GM18907 (cell line): ENCODE measurements around the gene SLC46A2.

Experiments
- ATAC-seq: cut with Tn5 transposase; IDR thresholded peaks from one replicate; pipeline ENCODE4 v1.9.1; 2021; ENCODE audit warnings: mild to moderate bottlenecking, moderate library complexity; ENCODE audit not compliant: unreplicated experiment

Gene SLC46A2

GRCh38 chr9:112860451-112860850 is 30.2 kb downstream of the SLC46A2 start:
- no peak for ATAC-seq

GRCh38 chr9:112858625-112859147 is 32.0 kb downstream of the SLC46A2 start:
- peak; percentile 66 for ATAC-seq

- ATAC-seq, result no peak
Observed at GRCh38 chr9:112858005-112858404, 32.7 kb downstream of the SLC46A2 start.

- ATAC-seq, result no peak
Observed at GRCh38 chr9:112856843-112857242, 33.8 kb downstream of the SLC46A2 start.

- ATAC-seq, result no peak
Observed at GRCh38 chr9:112856200-112856599, 34.5 kb downstream of the SLC46A2 start.

GRCh38 chr9:112854657-112855056 is 36.0 kb downstream of the SLC46A2 start:
- no peak for ATAC-seq

- no peak for ATAC-seq
Observed at GRCh38 chr9:112853882-112854585, 36.6 kb downstream of the SLC46A2 start.

- ATAC-seq, result no peak
Observed at GRCh38 chr9:112852741-112853504, 37.8 kb downstream of the SLC46A2 start.

- no peak for ATAC-seq
Observed at GRCh38 chr9:112850840-112851239, 39.8 kb downstream of the SLC46A2 start.

GRCh38 chr9:112849363-112849922 is 41.2 kb downstream of the SLC46A2 start:
- ATAC-seq, result no peak

GRCh38 chr9:112848316-112849151 is 42.1 kb downstream of the SLC46A2 start:
- no peak for ATAC-seq

- no peak for ATAC-seq
Observed at GRCh38 chr9:112846528-112847488, 43.9 kb downstream of the SLC46A2 start.

- ATAC-seq, result peak; percentile 91
Observed at GRCh38 chr9:112844771-112845542, 45.7 kb downstream of the SLC46A2 start.

GRCh38 chr9:112842555-112842954 is 48.1 kb downstream of the SLC46A2 start:
- no peak for ATAC-seq

- ATAC-seq, result no peak
Observed at GRCh38 chr9:112841261-112841660, 49.4 kb downstream of the SLC46A2 start.

GRCh38 chr9:112839331-112839730 is 51.3 kb downstream of the SLC46A2 start:
- no peak for ATAC-seq

- ATAC-seq, result no peak
Observed at GRCh38 chr9:112838342-112838741, 52.3 kb downstream of the SLC46A2 start.

GRCh38 chr9:112836394-112836793 is 54.3 kb downstream of the SLC46A2 start:
- ATAC-seq, result no peak

- no peak for ATAC-seq
Observed at GRCh38 chr9:112833081-112833480, 57.6 kb downstream of the SLC46A2 start.
